ENCODE measurements around the gene TTLL13. TPM values are rescaled to one million over a fixed set of nuclear protein-coding genes. Genes with fewer than 3 reads are reported as not detected.

Gene TTLL13
- total and polyA plus RNA-seq, 2 donors (not counting 1 experiment from before 2014, with no cell fraction given) = under 0.01 to 0.08 TPM

GRCh38 chr15:90203922-90204321 is 45.4 kb upstream of the TTLL13 start:
- Histone ChIP-seq H3K4me2 (ENCODE audit: extremely low read depth, insufficient read depth, low read length) (no peak overlapping the region), H4K20me1 (ENCODE audit: control insufficient read depth, extremely low read depth, insufficient read depth, low read length) (no peaks in the 10 kb centered on the region), H3K36me3 (ENCODE audit: control insufficient read depth, insufficient read depth, low read length) (no peaks in the 10 kb centered on the region), H2AFZ (ENCODE audit: low read length) (no peak overlapping the region), H3K9me3 (ENCODE audit: control insufficient read depth, insufficient read depth, low read depth, low read length) (no peaks in the 10 kb centered on the region), H3K4me1 (ENCODE audit: control insufficient read depth, extremely low read depth, insufficient read depth, low read length) (no peaks in the 10 kb centered on the region), H3K4me3 (replicated peaks in 1 of 4; ENCODE audit: control extremely low read depth in 1 of 4, insufficient read depth in 1 of 4, low read depth in 3 of 4, low read length in 4 of 4) (no peak overlapping the region), H3K27me3 (ENCODE audit: control insufficient read depth, insufficient read depth, low read length) (no peaks in the 10 kb centered on the region), H3K27ac (ENCODE audit: insufficient read depth, low read length) (no peak overlapping the region), H3K79me2 (ENCODE audit: control insufficient read depth, insufficient read depth, low read length) (no peaks in the 10 kb centered on the region), H3K9ac (ENCODE audit: insufficient read depth, low read length) (no peak overlapping the region)
- TF ChIP-seq CTCF (conservative IDR thresholded peaks at IDR 0.05 in 1 of 2, IDR thresholded peaks at IDR 0.05 in 1 of 2; ENCODE audit: low read depth in 1 of 2, low read length in 2 of 2) = no peak
- TF ChIP-seq EZH2 (IDR thresholded peaks at IDR 0.05; ENCODE audit: low read length, missing control alignments) = no peak
- DNase-seq (ENCODE audit: low read depth in 2 of 2) = no peak

GRCh38 chr15:90205050-90205848 is 44.1 kb upstream of the TTLL13 start:
- H3K27ac ChIP-seq (ENCODE audit: insufficient read depth, low read length) = no peak overlapping the region
- no peaks in the 10 kb centered on the region for H3K36me3 ChIP-seq (ENCODE audit: control insufficient read depth, insufficient read depth, low read length)
- H3K4me2 ChIP-seq (ENCODE audit: extremely low read depth, insufficient read depth, low read length) = no peak overlapping the region
- no peak for DNase-seq (ENCODE audit: low read depth in 2 of 2)
- H3K4me3 ChIP-seq (replicated peaks in 1 of 4; ENCODE audit: control extremely low read depth in 1 of 4, insufficient read depth in 1 of 4, low read depth in 3 of 4, low read length in 4 of 4) = no peak overlapping the region
- H3K4me1 ChIP-seq (ENCODE audit: control insufficient read depth, extremely low read depth, insufficient read depth, low read length) = no peaks in the 10 kb centered on the region
- no peaks in the 10 kb centered on the region for H4K20me1 ChIP-seq (ENCODE audit: control insufficient read depth, extremely low read depth, insufficient read depth, low read length)
- H3K9me3 ChIP-seq (ENCODE audit: control insufficient read depth, insufficient read depth, low read depth, low read length) = no peaks in the 10 kb centered on the region
- no peak for TF ChIP-seq CTCF (conservative IDR thresholded peaks at IDR 0.05 in 1 of 2, IDR thresholded peaks at IDR 0.05 in 1 of 2; ENCODE audit: low read depth in 1 of 2, low read length in 2 of 2)
- no peak for TF ChIP-seq EZH2 (IDR thresholded peaks at IDR 0.05; ENCODE audit: low read length, missing control alignments)
- no peak overlapping the region for H2AFZ ChIP-seq (ENCODE audit: low read length)
- no peaks in the 10 kb centered on the region for H3K79me2 ChIP-seq (ENCODE audit: control insufficient read depth, insufficient read depth, low read length)
- H3K9ac ChIP-seq (ENCODE audit: insufficient read depth, low read length) = no peak overlapping the region
- no peaks in the 10 kb centered on the region for H3K27me3 ChIP-seq (ENCODE audit: control insufficient read depth, insufficient read depth, low read length)

GRCh38 chr15:90205886-90206285 is 43.5 kb upstream of the TTLL13 start:
- Histone ChIP-seq H4K20me1 (ENCODE audit: control insufficient read depth, extremely low read depth, insufficient read depth, low read length) (no peaks in the 10 kb centered on the region), H3K79me2 (ENCODE audit: control insufficient read depth, insufficient read depth, low read length) (no peaks in the 10 kb centered on the region), H3K9me3 (ENCODE audit: control insufficient read depth, insufficient read depth, low read depth, low read length) (no peaks in the 10 kb centered on the region), H3K27me3 (ENCODE audit: control insufficient read depth, insufficient read depth, low read length) (no peaks in the 10 kb centered on the region), H3K4me3 (replicated peaks in 1 of 4; ENCODE audit: control extremely low read depth in 1 of 4, insufficient read depth in 1 of 4, low read depth in 3 of 4, low read length in 4 of 4) (no peak overlapping the region), H3K4me2 (ENCODE audit: extremely low read depth, insufficient read depth, low read length) (no peak overlapping the region), H2AFZ (ENCODE audit: low read length) (no peak overlapping the region), H3K4me1 (ENCODE audit: control insufficient read depth, extremely low read depth, insufficient read depth, low read length) (no peaks in the 10 kb centered on the region), H3K36me3 (ENCODE audit: control insufficient read depth, insufficient read depth, low read length) (no peaks in the 10 kb centered on the region), H3K27ac (ENCODE audit: insufficient read depth, low read length) (no peak overlapping the region), H3K9ac (ENCODE audit: insufficient read depth, low read length) (no peak overlapping the region)
- DNase-seq (ENCODE audit: low read depth in 2 of 2) = no peak
- TF ChIP-seq EZH2 (IDR thresholded peaks at IDR 0.05; ENCODE audit: low read length, missing control alignments) (no peak), CTCF (conservative IDR thresholded peaks at IDR 0.05 in 1 of 2, IDR thresholded peaks at IDR 0.05 in 1 of 2; ENCODE audit: low read depth in 1 of 2, low read length in 2 of 2) (no peak)
